CD4-positive, alpha-beta T cell treated with Interleukin-15 for 1 hour (primary cell): ENCODE results near the gene TEDC1.

Experiments
- DNase-seq: peaks from one replicate; pipeline ENCODE4 v3.0.0-alpha.2; 2020

The TEDC1 gene

DNA sequence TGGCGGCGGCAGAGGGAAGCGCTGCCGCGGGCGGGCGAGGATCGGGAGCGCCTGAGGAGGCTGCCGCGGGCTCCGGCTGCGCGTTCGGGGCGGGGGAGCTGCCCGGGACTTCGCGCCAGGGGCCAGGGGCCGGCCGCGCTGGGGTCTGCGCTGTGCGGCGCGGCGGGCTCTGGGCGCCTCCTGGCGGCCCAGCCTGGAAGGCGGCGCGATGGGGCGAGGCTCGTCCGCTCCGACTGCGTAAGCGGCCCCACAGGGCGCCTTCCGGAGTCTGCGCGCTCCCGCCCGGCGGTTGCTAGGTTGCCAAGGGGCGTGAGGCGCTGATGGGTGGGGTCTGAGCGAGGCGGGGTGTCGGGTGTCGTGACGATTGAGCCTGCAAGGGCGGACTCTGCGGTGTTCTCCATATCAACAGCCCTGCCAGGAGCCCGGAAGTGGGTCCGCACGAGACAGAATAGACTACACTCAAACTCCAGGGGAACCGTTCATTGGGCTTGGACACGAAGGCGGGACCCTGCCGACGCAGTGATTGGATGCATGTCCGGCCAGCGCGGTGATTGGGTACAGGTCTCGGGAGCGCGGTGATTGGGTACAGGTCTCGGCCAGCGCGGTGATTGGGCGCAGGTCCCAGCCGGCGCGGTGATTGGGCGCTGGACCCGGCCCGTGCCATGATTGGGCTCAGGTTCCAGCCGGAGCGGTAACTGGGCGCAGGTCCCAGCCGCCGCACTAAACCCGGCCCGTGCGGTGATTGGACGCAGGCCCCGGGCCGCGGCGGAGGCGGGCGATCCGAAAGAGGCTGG, at the start of gene TEDC1:
TSS of gene TEDC1 (plus strand) at position 675 of the 794 bp plus-strand sequence. CDS start 130 bp downstream, outside the sequence.
- DNase-seq: peak; percentile 100

DNA sequence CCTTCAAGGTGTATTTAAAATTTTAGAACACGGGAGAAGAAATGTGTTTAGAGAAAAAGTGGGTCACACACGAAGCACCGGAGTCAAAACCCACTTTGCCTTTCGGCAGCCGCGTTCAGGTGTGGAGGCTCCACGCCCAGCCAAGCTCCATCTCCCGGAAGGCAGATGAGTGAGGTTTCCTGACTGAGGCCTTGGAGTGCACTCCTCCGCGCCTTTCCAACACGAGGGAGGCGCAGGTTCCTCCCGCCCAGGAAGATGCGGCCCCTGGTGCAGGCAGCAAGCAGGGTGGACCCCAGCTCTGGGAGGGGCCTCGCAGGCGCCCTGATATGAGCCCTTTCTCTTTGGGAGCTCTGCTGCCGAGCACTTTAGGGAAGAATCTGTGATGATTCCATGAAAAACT, 48.9 kb upstream of the TEDC1 start:
- DNase-seq: no peak

DNA sequence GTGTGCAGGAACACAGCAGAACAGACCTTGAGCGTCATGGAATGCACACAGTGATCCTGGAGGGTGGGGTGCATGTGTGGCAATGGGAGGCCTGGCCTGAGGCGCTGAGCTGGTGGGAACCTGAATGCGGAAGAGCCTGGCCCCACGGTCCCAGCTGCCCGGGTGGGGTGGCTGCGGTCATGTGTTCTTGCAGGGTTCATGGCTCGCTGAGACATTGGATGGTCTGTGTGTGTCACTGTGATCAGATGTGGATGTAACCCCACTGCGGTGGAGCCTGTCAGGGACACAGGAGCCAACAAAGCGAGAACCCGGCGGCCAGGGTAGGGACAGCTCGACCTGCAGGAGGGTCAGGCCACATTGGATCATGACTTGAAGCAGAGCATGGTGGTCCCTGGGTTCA, 48.2 kb upstream of the TEDC1 start:
- DNase-seq: no peak

- DNase-seq: no peak
These were observed 46.2 kb upstream of the TEDC1 start for GRCh38 chr14:105444859-105445258.

DNA sequence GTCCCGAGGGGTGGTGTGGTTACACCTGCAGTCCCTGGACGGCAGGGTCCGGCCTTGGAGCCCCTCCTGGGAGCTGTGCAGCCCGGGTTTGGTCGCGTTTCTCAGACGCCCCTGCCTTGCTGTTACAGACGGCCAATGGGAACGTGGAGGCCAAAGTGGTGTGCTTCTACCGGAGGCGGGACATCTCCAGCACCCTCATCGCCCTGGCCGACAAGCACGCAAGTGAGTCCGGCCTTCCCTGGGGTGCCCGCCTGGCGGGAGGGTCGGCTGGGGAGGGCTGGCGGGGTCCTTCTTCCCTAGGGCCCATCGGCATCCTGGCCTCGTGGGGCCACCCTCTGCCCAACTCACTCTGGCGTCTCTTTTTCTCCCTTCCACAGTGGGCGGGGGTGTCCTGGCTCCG, 45.8 kb upstream of the TEDC1 start:
- DNase-seq: no peak

GRCh38 chr14:105445901-105446845, 44.9 kb upstream of the TEDC1 start:
- no peak for DNase-seq

DNA sequence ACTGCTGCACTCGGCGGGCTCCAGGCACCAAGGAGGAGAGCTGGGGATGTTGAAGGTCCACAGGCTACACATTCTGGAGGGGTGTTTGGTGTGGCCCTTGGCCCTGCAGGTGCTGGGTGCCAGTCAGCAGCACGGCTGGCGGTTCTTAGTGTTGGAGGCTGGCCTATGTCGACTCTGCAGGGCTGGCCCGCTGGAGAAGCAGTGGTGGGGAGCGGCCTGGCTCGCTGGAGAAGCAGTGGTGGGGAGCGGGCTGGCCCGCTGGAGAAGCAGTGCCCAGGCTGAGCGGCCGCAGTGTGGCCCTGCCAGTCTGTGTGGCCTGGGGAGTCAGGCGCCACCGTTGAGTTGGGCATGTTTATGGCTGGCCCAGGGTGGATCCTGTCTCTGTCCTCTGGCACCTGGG, 44.1 kb upstream of the TEDC1 start:
- no peak for DNase-seq

GRCh38 chr14:105447651-105448640, 43.1 kb upstream of the TEDC1 start:
- DNase-seq: no peak

GRCh38 chr14:105448706-105449111, 42.3 kb upstream of the TEDC1 start:
- peak; percentile 65 for DNase-seq

- no peak for DNase-seq
These were observed 41.5 kb upstream of the TEDC1 start for GRCh38 chr14:105449276-105450122.

- DNase-seq: no peak
These were observed 40.9 kb upstream of the TEDC1 start for GRCh38 chr14:105450123-105450505.

DNA sequence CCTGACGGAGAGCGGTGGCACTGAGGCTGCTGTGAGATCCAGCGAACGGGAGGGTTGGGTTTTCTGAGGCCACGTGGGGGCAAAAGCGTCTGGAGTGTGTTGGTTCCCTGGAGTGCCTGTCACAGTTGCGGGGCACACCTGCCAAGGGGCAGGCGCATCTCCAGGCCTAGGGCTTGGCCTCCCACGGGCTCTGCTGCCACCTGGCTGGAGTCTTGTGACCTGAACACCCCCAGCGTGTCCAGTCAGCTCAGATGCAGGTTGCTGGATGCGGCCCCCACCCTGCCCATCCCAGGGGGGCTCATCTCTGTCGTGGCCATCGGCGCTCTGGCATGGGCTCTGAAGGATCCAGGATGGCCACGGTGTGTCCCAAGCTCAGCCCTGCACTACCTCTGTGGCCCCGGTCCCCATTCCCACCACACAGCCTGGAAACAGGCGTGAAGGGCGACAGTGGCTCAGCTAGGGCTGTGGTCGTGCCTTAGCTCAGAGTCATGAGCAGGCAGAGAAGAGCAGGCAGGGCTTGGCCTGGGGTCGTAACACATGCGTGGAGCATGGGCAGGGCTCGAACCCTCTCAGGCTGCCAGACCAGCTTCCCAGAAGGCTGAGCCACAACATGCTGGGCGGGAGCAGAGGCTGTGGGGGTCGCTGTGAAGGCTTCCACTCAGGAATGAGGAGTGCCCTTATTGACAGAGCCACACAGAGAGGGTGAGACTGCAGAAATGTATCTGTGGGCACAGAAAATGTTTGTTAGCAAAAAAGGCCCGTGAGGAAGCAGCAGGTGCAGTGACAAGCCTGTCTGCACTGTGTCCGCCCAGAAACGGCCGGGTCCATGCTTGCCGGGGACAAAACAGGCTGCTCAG, 40.0 kb upstream of the TEDC1 start:
- DNase-seq: no peak

- DNase-seq: no peak
These were observed 38.1 kb upstream of the TEDC1 start for GRCh38 chr14:105452963-105453362.

DNA sequence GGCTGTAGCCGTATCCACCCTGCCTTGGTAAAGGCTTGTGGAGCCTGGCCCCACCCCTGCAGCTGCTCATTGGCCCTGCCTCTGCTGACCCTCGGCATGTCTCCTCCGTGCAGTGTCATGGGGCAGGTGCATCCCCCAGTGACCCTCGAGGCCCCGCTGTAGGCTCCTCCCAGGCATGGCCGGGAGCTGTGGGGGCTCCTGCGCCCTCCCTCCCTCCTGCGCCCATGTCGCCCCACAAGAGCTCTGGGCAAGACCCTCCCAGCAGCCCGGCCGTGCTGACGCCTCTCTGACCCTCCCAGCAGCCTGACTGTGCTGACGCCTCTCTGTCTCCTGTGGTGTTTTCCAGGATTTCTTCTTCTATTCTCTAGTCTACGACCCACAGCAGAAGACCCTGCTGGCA, 37.2 kb upstream of the TEDC1 start:
- no peak for DNase-seq

DNA sequence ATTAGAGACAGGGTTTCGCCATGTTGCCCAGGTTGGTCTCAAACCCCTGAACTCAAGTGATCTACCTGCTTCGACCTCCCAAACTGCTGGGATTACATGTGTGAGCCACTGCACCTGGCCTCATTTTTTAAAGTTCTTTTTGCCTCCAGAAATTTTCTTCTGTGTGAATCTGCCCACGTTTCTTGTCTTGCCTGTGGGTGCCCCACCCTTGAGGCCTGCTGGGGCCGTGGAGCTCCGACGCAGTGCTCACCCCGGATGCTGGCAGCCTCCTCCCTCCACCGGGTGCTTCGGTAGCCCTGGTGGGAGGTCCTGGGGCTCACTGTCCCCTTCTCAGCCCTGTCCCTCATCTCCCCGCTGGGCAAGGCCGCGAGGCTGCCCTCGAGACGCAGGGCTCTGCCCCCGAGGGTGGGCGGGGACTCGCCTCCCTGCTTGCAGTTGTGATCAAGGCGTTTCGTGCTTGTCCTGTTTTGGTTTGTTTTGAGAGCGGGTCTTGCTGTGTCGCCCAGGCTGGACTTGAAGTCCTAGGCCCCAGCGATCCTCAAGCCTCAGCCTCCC, 35.9 kb upstream of the TEDC1 start:
- DNase-seq: no peak

GRCh38 chr14:105455766-105456660, 35.0 kb upstream of the TEDC1 start:
- no peak for DNase-seq

DNA sequence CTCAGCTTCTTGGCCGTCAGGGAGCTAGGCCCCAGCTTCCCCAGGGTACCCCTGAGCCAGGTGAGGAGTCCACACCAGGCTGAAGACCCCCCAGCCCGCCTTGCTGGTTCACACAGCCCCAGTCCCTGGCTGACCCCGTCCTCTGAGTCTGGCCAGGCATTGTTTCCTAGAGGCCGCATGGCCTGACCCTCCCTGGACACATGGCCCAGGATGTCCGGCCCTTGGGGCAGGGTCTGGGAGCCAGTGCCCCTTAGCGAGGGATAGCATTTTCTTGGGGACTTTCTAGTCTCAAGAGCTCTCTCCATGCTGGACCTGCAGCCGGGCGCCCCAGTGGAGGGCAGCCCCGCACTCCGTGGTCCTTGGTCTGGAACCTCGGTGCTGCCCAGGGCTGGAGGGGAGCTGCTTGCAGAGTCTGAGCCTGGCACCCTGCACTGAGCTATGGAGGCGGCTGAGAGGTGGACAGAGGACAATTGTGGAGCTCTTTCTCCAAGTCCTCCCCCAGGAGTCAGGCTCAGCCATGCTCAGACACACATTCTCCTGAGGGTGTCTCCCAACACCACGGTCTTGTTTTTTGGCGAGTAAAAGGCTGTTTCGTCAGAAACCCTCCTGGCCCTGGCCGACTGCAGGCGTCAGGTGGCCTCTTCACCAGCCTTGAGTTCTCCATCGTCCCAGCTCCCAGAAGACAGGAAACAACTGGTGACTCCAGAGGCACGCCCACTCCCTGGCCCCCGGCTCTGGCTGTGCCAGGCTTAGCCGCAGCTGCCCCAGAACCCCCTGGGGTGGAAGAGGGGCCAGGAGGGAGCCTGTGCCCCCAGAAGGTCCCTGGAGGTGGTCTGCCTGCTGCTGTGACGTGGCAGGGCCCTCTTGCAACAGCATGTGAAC, 34.1 kb upstream of the TEDC1 start:
- no peak for DNase-seq

DNA sequence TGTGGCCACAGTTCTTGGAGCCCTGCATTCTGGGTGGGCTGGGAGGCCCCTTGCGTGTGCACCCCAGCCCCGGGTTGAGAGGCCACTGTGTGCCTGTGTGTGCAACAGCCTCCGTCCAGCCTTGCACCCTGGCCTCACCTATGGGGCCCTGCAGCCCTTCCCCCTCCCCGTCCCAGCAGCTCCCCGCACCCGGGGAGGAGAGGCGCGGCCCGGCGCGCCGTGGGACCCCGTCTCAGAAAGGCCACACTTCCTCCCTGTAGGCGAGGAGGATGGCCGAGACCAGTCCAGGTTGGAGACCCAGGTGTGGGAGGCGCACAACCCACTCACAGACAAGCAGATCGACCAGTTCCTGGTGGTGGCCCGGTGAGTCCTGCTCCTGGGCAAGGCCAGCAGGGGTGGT, 33.0 kb upstream of the TEDC1 start:
- DNase-seq: no peak
